Body of pancreas (tissue), 4 donors: ENCODE data around the gene ZBTB37. TPM values are rescaled to one million over a fixed set of nuclear protein-coding genes. Genes with fewer than 3 reads are reported as not detected.
"Not testable (repeated sequence)": the region's sequence is repeated elsewhere in the genome, so short reads cannot be mapped to it uniquely, and the experiment has no call there.

Experiments used
- ATAC-seq: fragments of 150-250 bp; one replicate; pipeline ENCODE4 v1.9.1; 2016
- DNase-seq, 4 donors: peaks; one replicate each; pipeline ENCODE4 v3.0.0-alpha.2; 2019
- H3K27ac ChIP-seq, 4 donors: fragments of 200-600 bp; sonication (generic); 1 replicate in 3 of 4; 2 replicates in 1 of 4; pipeline versions ENCODE4 v1.5.1 to v1.6.1; 2016 to 2019; ENCODE audit warnings: mild to moderate bottlenecking in 1 of 4, mixed read lengths in 1 of 4, moderate library complexity in 1 of 4
- H3K27me3 ChIP-seq, 2 donors: fragments of 200-600 bp; sonication (generic); one replicate each; pipeline ENCODE4 v1.6.0; 2016; ENCODE audit warnings: mild to moderate bottlenecking in 1 of 2
- H3K36me3 ChIP-seq, 2 donors: fragments of 200-600 bp; sonication (generic); replicated peaks in 1 of 2; 2 replicates each; pipeline ENCODE4 v1.5.1; 2016; ENCODE audit warnings: low read depth in 2 of 2; ENCODE audit not compliant: insufficient read depth in 1 of 2
- H3K4me1 ChIP-seq: fragments of 200-600 bp; sonication (generic); one replicate; pipeline ENCODE4 v1.6.0; 2016
- H3K4me3 ChIP-seq, 2 donors: fragments of 200-600 bp; sonication (generic); 1 replicate in 1 of 2; 2 replicates in 1 of 2; pipeline ENCODE4 v1.5.1; 2016 to 2019
- H3K9me3 ChIP-seq, 3 donors: fragments of 200-600 bp; sonication (generic); 1 replicate in 2 of 3; 2 replicates in 1 of 3; pipeline ENCODE4 v1.5.1; 2016
- CTCF ChIP-seq, 7 experiments: fragments of 450-650 bp in 4 of 7; fragments of 200-600 bp in 3 of 7; sonication (generic) in 3 of 7; IDR thresholded peaks; one replicate each; pipeline ENCODE4 v1.5.1; 2016 to 2019; ENCODE audit warnings: antibody characterized with exemption in 7 of 7
- POLR2A ChIP-seq, 3 donors: fragments of 450-650 bp; IDR thresholded peaks; one replicate each; pipeline ENCODE4 v1.6.1; 2016; ENCODE audit warnings: antibody characterized with exemption in 3 of 3, mild to moderate bottlenecking in 2 of 3
- whole genome bisulfite sequencing, 2 donors: methylation state at CpG; one replicate each; pipeline ENCODE4 v1.1.5; 2017; 5-methylcytosine and 5-hydroxymethylcytosine counted together
- intact Hi-C: fragments of 100-400 bp; cut with DNase I; formaldehyde crosslinking; loops from one replicate; pipeline ENCODE4 v1.15.1; 2023
- total RNA-seq, 2 donors: library from RNA; depleted of rRNA; stranded (reverse); fragments of >200 nt; gene quantifications; one replicate each; pipeline ENCODE4 v1.1.0, GENCODE V29; 2016

The ZBTB37 gene
- total RNA-seq, 2 donors from 2014 or later: 6.2 to 6.6 TPM

- Histone ChIP-seq H3K4me3 (no peak overlapping the region), H3K9me3 (no peaks in the 10 kb centered on the region), H3K36me3 (no peaks in the 10 kb centered on the region), H3K27ac (no peak overlapping the region), H3K27me3 (no peaks in the 10 kb centered on the region), H3K4me1 (no peaks in the 10 kb centered on the region)
- DNase-seq: no peak
- ATAC-seq: no peak
- intact Hi-C loops: no loop called here
- no peak for TF ChIP-seq CTCF (IDR thresholded peaks at IDR 0.05)
- TF ChIP-seq POLR2A (IDR thresholded peaks at IDR 0.05): no peak
- WGBS, 2 donors: 86 to 89% methylated on average over 10 to 12 of the region's 12 CpGs
These were observed 49.7 kb downstream of the ZBTB37 start for GRCh38 chr1:173917635-173918493.

- Histone ChIP-seq H3K9me3 (no peaks in the 10 kb centered on the region), H3K27ac (no peak overlapping the region), H3K27me3 (no peaks in the 10 kb centered on the region), H3K4me3 (no peak overlapping the region), H3K36me3 (no peaks in the 10 kb centered on the region), H3K4me1 (peaks cover 14% of the 10 kb centered on the region)
- DNase-seq (no peak), ATAC-seq (no peak)
- TF ChIP-seq POLR2A (IDR thresholded peaks at IDR 0.05): no peak
- TF ChIP-seq CTCF (IDR thresholded peaks at IDR 0.05): no peak
- WGBS, 2 donors: 80 to 86% methylated on average over 5 of the region's 5 CpGs
- intact Hi-C loops: no loop called here
These were observed 52.7 kb downstream of the ZBTB37 start for GRCh38 chr1:173920861-173921260.

- Histone ChIP-seq H3K4me3 (no peak overlapping the region), H3K27me3 (no peaks in the 10 kb centered on the region), H3K36me3 (no peaks in the 10 kb centered on the region), H3K27ac (peak overlapping the region; percentile 62 to 81 (median 68)), H3K4me1 (peaks cover 35% of the 10 kb centered on the region), H3K9me3 (no peaks in the 10 kb centered on the region)
- 39 to 41% methylated on average over 8 of the region's 8 CpGs for WGBS, 2 donors
- DNase-seq (peak; percentile 46 to 79 (median 54)), ATAC-seq (peak; percentile 94)
- peak in 2 of 3 donors; percentile 35 to 37 for TF ChIP-seq POLR2A (IDR thresholded peaks at IDR 0.05)
- no peak for TF ChIP-seq CTCF (IDR thresholded peaks at IDR 0.05)
- intact Hi-C loops: no loop called here
These were observed 57.4 kb downstream of the ZBTB37 start for GRCh38 chr1:173925306-173926242.

GRCh38 chr1:173930541-173930940 is 62.4 kb downstream of the ZBTB37 start:
- H3K9me3 ChIP-seq, H3K27ac ChIP-seq, H3K27me3 ChIP-seq, DNase-seq, H3K4me3 ChIP-seq, intact Hi-C loops, H3K36me3 ChIP-seq, ATAC-seq: not testable (repeated sequence)
- H3K4me1 ChIP-seq: peaks cover 37% of the 10 kb centered on the region
- 93 to 98% methylated on average over 5 of the region's 5 CpGs for WGBS, 2 donors

- ATAC-seq: no peak
- Histone ChIP-seq H3K27ac (no peak overlapping the region), H3K4me3 (no peak overlapping the region), H3K4me1 (peaks cover 13% of the 10 kb centered on the region), H3K9me3 (no peaks in the 10 kb centered on the region), H3K36me3 (peaks cover 6 to 11% of the 10 kb centered on the region in 2 donors), H3K27me3 (no peaks in the 10 kb centered on the region)
- no peak for DNase-seq
- 96 to 100% methylated on average over 1 of the region's 1 CpG for WGBS, 2 donors
- TF ChIP-seq CTCF (IDR thresholded peaks at IDR 0.05): no peak
- intact Hi-C loops: no loop called here
These were observed 66.3 kb downstream of the ZBTB37 start for GRCh38 chr1:173934440-173934839.
